HEK293 (cell line): ENCODE data around the gene DCUN1D2.

Experiments used
- CTCF ChIA-PET: fragments of 350-600 bp; formaldehyde crosslinking; extraction: SDS; loops from one replicate; lab custom pipeline; 2021; ENCODE audit warnings: antibody characterized with exemption; lab: Yijun Ruan, JAX
- POLR2A ChIA-PET: fragments of 300-600 bp; formaldehyde crosslinking; extraction: SDS; loops from one replicate; lab custom pipeline; 2020; ENCODE audit warnings: antibody characterized with exemption, inconsistent platforms; lab: Yijun Ruan, JAX
- H3K27ac ChIP-seq: fragments of 200-500 bp; sonication (Bioruptor generic); 2 replicates; pipeline ENCODE4 v1.5.1; 2014; ENCODE audit warnings: low read depth, low read length, control low read depth, inconsistent platforms; ENCODE audit errors: extremely low read depth
- H3K36me3 ChIP-seq, 2 experiments: fragments of 200-500 bp in 1 of 2; sonication (Bioruptor generic) in 1 of 2; 1 replicate in 1 of 2; 2 replicates in 1 of 2; pipeline ENCODE4 v1.5.1; 2014 to 2017; ENCODE audit warnings: inconsistent platforms in 2 of 2, low read length in 2 of 2; ENCODE audit not compliant: control insufficient read depth in 2 of 2, insufficient read depth in 1 of 2
- H3K4me1 ChIP-seq: fragments of 200-500 bp; sonication (Bioruptor generic); 2 replicates; pipeline ENCODE4 v1.5.1; 2014; ENCODE audit warnings: mild to moderate bottlenecking, low read length, inconsistent platforms; ENCODE audit not compliant: control insufficient read depth, insufficient read depth
- H3K4me3 ChIP-seq: 2 replicates; pipeline ENCODE4 v1.5.1; 2011; ENCODE audit warnings: low read depth, mild to moderate bottlenecking, control low read depth, low read length, moderate library complexity
- H3K9me3 ChIP-seq: fragments of 200-500 bp; sonication (Bioruptor generic); 2 replicates; pipeline ENCODE4 v1.5.1; 2014; ENCODE audit warnings: low read depth, low read length, inconsistent platforms; ENCODE audit not compliant: control insufficient read depth, insufficient read depth
- KLF10 ChIP-seq: fragments of 450-650 bp; IDR thresholded peaks from 2 replicates; pipeline ENCODE4 v1.5.1; 2018; ENCODE audit warnings: missing biosample characterization, mild to moderate bottlenecking, missing genetic modification characterization
- ZBTB8A ChIP-seq: fragments of 450-650 bp; formaldehyde crosslinking; IDR thresholded peaks from 2 replicates; pipeline ENCODE4 v1.5.1; 2016; ENCODE audit warnings: missing biosample characterization, missing genetic modification characterization
- ZFP3 ChIP-seq: fragments of 450-650 bp; formaldehyde crosslinking; IDR thresholded peaks from 2 replicates; pipeline ENCODE4 v1.5.1; 2016; ENCODE audit warnings: low read depth, missing biosample characterization, missing genetic modification characterization
- ZNF10 ChIP-seq: fragments of 450-650 bp; formaldehyde crosslinking; IDR thresholded peaks from 2 replicates; pipeline ENCODE4 v1.5.1; 2017; ENCODE audit warnings: missing biosample characterization, missing genetic modification characterization
- ZNF223 ChIP-seq: fragments of 450-650 bp; formaldehyde crosslinking; IDR thresholded peaks from 2 replicates; pipeline ENCODE4 v1.5.1; 2016; ENCODE audit warnings: missing biosample characterization, missing genetic modification characterization
- ZNF239 ChIP-seq: fragments of 450-650 bp; formaldehyde crosslinking; IDR thresholded peaks from 2 replicates; pipeline ENCODE4 v1.5.1; 2016; ENCODE audit warnings: missing biosample characterization, missing genetic modification characterization
- ZNF37A ChIP-seq: fragments of 450-650 bp; IDR thresholded peaks from 2 replicates; pipeline ENCODE4 v1.5.1; 2018; ENCODE audit warnings: missing biosample characterization, missing genetic modification characterization
- ZNF416 ChIP-seq: fragments of 450-650 bp; formaldehyde crosslinking; IDR thresholded peaks from 2 replicates; pipeline ENCODE4 v1.5.1; 2016; ENCODE audit warnings: missing biosample characterization, missing genetic modification characterization
- ZNF521 ChIP-seq: fragments of 450-650 bp; formaldehyde crosslinking; IDR thresholded peaks from 2 replicates; pipeline ENCODE4 v1.5.1; 2017; ENCODE audit warnings: missing biosample characterization, mild to moderate bottlenecking, missing genetic modification characterization
- ZNF530 ChIP-seq: fragments of 450-650 bp; formaldehyde crosslinking; IDR thresholded peaks from 2 replicates; pipeline ENCODE4 v1.5.1; 2016; ENCODE audit warnings: low read depth, missing biosample characterization, missing genetic modification characterization
- ZNF555 ChIP-seq: fragments of 450-650 bp; formaldehyde crosslinking; conservative IDR thresholded peaks from 2 replicates; pipeline ENCODE4 v1.5.1; 2017; ENCODE audit warnings: missing biosample characterization, mild to moderate bottlenecking, missing genetic modification characterization, inconsistent platforms
- ZNF596 ChIP-seq: fragments of 450-650 bp; IDR thresholded peaks from 2 replicates; pipeline ENCODE4 v1.5.0; 2018; ENCODE audit warnings: missing biosample characterization, mild to moderate bottlenecking, missing genetic modification characterization, moderate library complexity
- ZNF623 ChIP-seq: fragments of 450-650 bp; formaldehyde crosslinking; IDR thresholded peaks from 2 replicates; pipeline ENCODE4 v1.5.1; 2016; ENCODE audit warnings: missing biosample characterization, missing genetic modification characterization
- ZNF626 ChIP-seq: fragments of 450-650 bp; sonication (Bioruptor Pico); formaldehyde crosslinking; IDR thresholded peaks from 2 replicates; pipeline ENCODE4 v1.5.1; 2018; ENCODE audit warnings: missing biosample characterization, missing genetic modification characterization, inconsistent platforms
- ZNF629 ChIP-seq: fragments of 450-650 bp; formaldehyde crosslinking; IDR thresholded peaks from 2 replicates; pipeline ENCODE4 v1.5.1; 2017; ENCODE audit warnings: missing biosample characterization, missing genetic modification characterization
- TF ChIP-seq, protein P1 (sequence below): fragments of 450-650 bp; formaldehyde crosslinking; IDR thresholded peaks from 2 replicates; pipeline ENCODE4 v1.5.1; 2016; ENCODE audit warnings: missing biosample characterization, missing genetic modification characterization
- TF ChIP-seq, protein P2 (sequence below): fragments of 450-650 bp; formaldehyde crosslinking; IDR thresholded peaks from 2 replicates; pipeline ENCODE4 v1.5.0; 2017; ENCODE audit warnings: missing biosample characterization, missing genetic modification characterization, borderline replicate concordance
- TF ChIP-seq, protein P3 (sequence below): fragments of 450-650 bp; IDR thresholded peaks from 2 replicates; pipeline ENCODE4 v1.5.1; 2018; ENCODE audit warnings: missing biosample characterization, mild to moderate bottlenecking, missing genetic modification characterization
- TF ChIP-seq, protein P4 (sequence below): fragments of 450-650 bp; formaldehyde crosslinking; IDR thresholded peaks from 2 replicates; pipeline ENCODE4 v1.5.1; 2016; ENCODE audit warnings: missing biosample characterization, missing genetic modification characterization
- TF ChIP-seq, protein P5 (sequence below): fragments of 450-650 bp; formaldehyde crosslinking; IDR thresholded peaks from 2 replicates; pipeline ENCODE4 v1.5.1; 2016; ENCODE audit warnings: missing biosample characterization, missing genetic modification characterization
- TF ChIP-seq, protein P6 (sequence below): fragments of 450-650 bp; formaldehyde crosslinking; IDR thresholded peaks from 2 replicates; pipeline ENCODE4 v1.5.1; 2016; ENCODE audit warnings: missing biosample characterization, missing genetic modification characterization

Gene DCUN1D2

DNA sequence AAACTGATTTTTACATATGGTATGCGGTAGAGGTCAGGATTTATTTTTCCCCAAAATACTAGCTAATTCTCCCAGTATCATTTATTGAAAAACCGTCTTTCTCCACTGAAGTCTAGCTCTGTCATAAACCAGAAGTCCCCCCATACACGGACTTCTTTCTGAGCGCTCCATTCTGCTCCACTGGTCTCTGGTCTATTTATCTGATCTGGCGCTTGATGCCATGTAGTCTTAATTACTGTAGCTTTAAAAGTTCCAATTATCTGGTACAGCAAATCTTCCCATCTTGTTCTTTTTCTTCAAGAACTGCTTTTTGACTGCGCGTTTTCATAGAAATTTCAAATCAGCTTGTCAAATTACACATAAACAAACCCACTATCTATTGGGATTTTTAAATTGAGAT lies 13.7 kb downstream of the DCUN1D2 start (continued):
- TF ChIP-seq, protein P1, sequence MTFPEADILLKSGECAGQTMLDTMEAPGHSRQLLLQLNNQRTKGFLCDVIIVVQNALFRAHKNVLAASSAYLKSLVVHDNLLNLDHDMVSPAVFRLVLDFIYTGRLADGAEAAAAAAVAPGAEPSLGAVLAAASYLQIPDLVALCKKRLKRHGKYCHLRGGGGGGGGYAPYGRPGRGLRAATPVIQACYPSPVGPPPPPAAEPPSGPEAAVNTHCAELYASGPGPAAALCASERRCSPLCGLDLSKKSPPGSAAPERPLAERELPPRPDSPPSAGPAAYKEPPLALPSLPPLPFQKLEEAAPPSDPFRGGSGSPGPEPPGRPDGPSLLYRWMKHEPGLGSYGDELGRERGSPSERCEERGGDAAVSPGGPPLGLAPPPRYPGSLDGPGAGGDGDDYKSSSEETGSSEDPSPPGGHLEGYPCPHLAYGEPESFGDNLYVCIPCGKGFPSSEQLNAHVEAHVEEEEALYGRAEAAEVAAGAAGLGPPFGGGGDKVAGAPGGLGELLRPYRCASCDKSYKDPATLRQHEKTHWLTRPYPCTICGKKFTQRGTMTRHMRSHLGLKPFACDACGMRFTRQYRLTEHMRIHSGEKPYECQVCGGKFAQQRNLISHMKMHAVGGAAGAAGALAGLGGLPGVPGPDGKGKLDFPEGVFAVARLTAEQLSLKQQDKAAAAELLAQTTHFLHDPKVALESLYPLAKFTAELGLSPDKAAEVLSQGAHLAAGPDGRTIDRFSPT = no peak
- TF ChIP-seq ZBTB8A (tag by site-specific recombination) (no peak), ZNF37A (tag by site-specific recombination) (no peak), ZNF521 (no peak), ZNF596 (tag by site-specific recombination) (no peak), ZNF416 (tag by site-specific recombination) (no peak)
- TF ChIP-seq, protein P2, sequence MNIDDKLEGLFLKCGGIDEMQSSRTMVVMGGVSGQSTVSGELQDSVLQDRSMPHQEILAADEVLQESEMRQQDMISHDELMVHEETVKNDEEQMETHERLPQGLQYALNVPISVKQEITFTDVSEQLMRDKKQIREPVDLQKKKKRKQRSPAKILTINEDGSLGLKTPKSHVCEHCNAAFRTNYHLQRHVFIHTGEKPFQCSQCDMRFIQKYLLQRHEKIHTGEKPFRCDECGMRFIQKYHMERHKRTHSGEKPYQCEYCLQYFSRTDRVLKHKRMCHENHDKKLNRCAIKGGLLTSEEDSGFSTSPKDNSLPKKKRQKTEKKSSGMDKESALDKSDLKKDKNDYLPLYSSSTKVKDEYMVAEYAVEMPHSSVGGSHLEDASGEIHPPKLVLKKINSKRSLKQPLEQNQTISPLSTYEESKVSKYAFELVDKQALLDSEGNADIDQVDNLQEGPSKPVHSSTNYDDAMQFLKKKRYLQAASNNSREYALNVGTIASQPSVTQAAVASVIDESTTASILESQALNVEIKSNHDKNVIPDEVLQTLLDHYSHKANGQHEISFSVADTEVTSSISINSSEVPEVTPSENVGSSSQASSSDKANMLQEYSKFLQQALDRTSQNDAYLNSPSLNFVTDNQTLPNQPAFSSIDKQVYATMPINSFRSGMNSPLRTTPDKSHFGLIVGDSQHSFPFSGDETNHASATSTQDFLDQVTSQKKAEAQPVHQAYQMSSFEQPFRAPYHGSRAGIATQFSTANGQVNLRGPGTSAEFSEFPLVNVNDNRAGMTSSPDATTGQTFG (tag by site-specific recombination) = no peak

DNA sequence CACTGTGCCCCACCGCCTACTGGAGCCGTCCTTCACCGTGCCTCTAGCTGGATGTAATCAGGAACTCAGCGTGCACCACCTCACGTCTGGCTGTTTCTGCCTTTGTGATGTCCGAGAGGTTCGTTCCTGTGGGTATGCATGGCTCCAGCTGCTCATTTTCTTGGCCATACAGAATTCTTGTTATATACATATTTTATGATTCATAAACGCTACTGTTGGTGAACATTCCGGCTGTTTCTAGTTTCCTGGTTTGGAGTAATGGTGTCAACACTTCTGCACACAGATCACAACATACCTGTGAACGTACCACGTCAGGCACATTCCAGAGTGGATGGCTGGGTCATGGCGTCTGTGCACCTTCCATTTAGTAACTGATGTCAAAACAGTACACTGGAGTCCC lies 14.6 kb downstream of the DCUN1D2 start:
- ChIA-PET CTCF (no interaction called here), POLR2A (no interaction called here)
- H3K36me3 ChIP-seq = peaks cover 20 to 76% of the 10 kb centered on the region in 2 experiments

More for the DNA sequence above, 14.6 kb downstream of the DCUN1D2 start:
- Histone ChIP-seq H3K4me1 (no peaks in the 10 kb centered on the region), H3K4me3 (no peak overlapping the region)
- TF ChIP-seq ZNF629 (tag by site-specific recombination) (no peak), ZNF555 (tag by site-specific recombination) (no peak), ZNF626 (tag by site-specific recombination) (no peak), ZNF530 (tag by site-specific recombination) (no peak), ZFP3 (no peak), KLF10 (tag by site-specific recombination) (no peak), ZNF223 (tag by site-specific recombination) (no peak), ZNF37A (tag by site-specific recombination) (no peak), ZNF623 (tag by site-specific recombination) (no peak), ZNF239 (tag by site-specific recombination) (no peak), ZNF10 (tag by site-specific recombination) (no peak)
- TF ChIP-seq, protein P3, sequence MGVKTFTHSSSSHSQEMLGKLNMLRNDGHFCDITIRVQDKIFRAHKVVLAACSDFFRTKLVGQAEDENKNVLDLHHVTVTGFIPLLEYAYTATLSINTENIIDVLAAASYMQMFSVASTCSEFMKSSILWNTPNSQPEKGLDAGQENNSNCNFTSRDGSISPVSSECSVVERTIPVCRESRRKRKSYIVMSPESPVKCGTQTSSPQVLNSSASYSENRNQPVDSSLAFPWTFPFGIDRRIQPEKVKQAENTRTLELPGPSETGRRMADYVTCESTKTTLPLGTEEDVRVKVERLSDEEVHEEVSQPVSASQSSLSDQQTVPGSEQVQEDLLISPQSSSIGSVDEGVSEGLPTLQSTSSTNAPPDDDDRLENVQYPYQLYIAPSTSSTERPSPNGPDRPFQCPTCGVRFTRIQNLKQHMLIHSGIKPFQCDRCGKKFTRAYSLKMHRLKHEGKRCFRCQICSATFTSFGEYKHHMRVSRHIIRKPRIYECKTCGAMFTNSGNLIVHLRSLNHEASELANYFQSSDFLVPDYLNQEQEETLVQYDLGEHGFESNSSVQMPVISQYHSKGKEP = no peak
- TF ChIP-seq, protein P4, sequence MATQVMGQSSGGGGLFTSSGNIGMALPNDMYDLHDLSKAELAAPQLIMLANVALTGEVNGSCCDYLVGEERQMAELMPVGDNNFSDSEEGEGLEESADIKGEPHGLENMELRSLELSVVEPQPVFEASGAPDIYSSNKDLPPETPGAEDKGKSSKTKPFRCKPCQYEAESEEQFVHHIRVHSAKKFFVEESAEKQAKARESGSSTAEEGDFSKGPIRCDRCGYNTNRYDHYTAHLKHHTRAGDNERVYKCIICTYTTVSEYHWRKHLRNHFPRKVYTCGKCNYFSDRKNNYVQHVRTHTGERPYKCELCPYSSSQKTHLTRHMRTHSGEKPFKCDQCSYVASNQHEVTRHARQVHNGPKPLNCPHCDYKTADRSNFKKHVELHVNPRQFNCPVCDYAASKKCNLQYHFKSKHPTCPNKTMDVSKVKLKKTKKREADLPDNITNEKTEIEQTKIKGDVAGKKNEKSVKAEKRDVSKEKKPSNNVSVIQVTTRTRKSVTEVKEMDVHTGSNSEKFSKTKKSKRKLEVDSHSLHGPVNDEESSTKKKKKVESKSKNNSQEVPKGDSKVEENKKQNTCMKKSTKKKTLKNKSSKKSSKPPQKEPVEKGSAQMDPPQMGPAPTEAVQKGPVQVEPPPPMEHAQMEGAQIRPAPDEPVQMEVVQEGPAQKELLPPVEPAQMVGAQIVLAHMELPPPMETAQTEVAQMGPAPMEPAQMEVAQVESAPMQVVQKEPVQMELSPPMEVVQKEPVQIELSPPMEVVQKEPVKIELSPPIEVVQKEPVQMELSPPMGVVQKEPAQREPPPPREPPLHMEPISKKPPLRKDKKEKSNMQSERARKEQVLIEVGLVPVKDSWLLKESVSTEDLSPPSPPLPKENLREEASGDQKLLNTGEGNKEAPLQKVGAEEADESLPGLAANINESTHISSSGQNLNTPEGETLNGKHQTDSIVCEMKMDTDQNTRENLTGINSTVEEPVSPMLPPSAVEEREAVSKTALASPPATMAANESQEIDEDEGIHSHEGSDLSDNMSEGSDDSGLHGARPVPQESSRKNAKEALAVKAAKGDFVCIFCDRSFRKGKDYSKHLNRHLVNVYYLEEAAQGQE (tag by site-specific recombination) = no peak
- TF ChIP-seq, protein P5, sequence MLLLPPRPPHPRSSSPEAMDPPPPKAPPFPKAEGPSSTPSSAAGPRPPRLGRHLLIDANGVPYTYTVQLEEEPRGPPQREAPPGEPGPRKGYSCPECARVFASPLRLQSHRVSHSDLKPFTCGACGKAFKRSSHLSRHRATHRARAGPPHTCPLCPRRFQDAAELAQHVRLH (tag by site-specific recombination) = no peak
- TF ChIP-seq, protein P6, sequence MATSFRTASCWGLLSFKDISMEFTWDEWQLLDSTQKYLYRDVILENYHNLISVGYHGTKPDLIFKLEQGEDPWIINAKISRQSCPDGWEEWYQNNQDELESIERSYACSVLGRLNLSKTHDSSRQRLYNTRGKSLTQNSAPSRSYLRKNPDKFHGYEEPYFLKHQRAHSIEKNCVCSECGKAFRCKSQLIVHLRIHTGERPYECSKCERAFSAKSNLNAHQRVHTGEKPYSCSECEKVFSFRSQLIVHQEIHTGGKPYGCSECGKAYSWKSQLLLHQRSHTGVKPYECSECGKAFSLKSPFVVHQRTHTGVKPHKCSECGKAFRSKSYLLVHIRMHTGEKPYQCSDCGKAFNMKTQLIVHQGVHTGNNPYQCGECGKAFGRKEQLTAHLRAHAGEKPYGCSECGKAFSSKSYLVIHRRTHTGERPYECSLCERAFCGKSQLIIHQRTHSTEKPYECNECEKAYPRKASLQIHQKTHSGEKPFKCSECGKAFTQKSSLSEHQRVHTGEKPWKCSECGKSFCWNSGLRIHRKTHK (tag by site-specific recombination) = no peak
- TF ChIP-seq, all 188 proteins: peak for 0
- Histone ChIP-seq H3K9me3 (no peaks in the 10 kb centered on the region), H3K27ac (no peak overlapping the region)
